ENCODE data around the gene KSR2.

The KSR2 gene

DNA sequence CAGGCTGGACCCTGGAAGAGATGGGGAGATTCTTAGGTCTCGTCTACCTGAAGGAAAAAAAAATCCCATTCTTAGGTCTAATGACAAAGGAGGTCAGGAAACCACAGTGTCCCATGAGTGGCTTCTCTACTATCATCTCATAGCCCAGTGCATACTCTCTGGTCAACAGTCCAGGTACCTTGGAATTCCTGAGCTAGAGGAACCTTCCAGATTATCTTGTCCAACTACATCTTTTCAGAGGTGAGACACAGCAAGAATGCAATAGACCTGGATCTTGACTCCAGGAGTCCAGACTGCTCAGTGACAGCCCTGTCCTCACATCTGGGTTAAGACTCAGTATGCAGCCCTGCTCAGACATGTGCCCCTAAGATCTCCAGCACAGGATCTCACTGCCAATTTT is 429.9 kb downstream of the KSR2 start:
- DNase-seq (ENCODE audit: low read depth in 2 of 2), result no peak
- no peak overlapping the region for H3K4me3 ChIP-seq (replicated peaks in 1 of 2; ENCODE audit: low read depth in 2 of 2, low read length in 2 of 2)
- TF ChIP-seq, protein P1, sequence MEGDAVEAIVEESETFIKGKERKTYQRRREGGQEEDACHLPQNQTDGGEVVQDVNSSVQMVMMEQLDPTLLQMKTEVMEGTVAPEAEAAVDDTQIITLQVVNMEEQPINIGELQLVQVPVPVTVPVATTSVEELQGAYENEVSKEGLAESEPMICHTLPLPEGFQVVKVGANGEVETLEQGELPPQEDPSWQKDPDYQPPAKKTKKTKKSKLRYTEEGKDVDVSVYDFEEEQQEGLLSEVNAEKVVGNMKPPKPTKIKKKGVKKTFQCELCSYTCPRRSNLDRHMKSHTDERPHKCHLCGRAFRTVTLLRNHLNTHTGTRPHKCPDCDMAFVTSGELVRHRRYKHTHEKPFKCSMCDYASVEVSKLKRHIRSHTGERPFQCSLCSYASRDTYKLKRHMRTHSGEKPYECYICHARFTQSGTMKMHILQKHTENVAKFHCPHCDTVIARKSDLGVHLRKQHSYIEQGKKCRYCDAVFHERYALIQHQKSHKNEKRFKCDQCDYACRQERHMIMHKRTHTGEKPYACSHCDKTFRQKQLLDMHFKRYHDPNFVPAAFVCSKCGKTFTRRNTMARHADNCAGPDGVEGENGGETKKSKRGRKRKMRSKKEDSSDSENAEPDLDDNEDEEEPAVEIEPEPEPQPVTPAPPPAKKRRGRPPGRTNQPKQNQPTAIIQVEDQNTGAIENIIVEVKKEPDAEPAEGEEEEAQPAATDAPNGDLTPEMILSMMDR (IDR thresholded peaks at IDR 0.05; ENCODE audit: low read depth, low read length), result no peak

DNA sequence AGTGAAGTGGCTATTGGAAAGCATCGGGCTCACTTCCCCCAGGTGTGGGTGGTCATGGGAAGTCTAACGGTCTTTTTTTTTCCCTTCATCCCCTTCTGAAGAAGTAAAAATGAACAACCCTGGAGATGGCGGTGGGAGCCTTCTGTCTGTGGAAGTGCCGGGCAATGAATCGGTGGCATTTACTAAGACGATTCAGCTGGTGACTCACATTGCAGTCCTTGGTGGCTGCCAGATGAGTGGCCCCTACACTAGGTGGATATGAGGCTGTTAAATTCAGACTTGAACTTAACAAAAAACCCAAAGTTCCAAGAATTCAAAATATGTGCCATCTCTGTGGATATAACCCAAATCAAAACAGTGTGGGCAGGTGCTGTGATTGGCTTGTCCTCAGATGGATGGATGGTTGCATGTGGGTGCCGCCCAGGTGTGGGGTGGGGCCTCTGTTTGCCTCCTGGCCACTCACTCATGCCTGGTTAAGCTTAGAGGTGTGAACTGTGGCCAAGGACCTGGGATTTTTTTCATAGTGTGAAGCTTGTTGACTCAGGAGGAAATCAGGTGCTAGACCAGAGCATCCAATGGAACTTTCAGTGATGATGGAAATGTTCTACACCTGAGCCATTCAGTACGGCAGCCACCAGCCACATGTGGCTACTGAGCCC is 430.6 kb downstream of the KSR2 start:
- no peak overlapping the region for H3K4me3 ChIP-seq (replicated peaks in 1 of 2; ENCODE audit: low read depth in 2 of 2, low read length in 2 of 2)
- TF ChIP-seq, protein P1 (IDR thresholded peaks at IDR 0.05; ENCODE audit: low read depth, low read length), result no peak
- no peak for DNase-seq (ENCODE audit: low read depth in 2 of 2)

DNA sequence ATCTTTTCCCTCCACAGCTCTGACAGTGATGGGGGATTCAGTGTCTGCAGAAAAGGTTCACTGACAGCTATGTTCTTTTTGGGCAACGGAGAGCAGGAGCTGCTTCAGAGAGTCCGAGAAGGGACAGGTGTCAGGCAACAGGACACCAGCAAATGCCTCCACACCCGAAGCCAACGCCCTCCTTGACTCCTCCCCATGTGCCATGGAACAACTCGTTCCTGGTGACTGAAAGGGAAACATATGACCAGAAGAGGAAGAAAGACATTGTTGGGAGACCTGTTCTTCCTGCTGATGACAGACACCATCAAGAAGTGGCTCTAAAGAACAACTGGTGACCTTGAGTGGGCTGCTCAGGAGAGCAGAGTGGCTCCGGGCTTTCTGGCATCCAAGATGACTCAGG is 435.1 kb downstream of the KSR2 start:
- no peak for DNase-seq (ENCODE audit: low read depth in 2 of 2)
- no peak overlapping the region for H3K4me3 ChIP-seq (replicated peaks in 1 of 2; ENCODE audit: low read depth in 2 of 2, low read length in 2 of 2)
- TF ChIP-seq, protein P1 (IDR thresholded peaks at IDR 0.05; ENCODE audit: low read depth, low read length), result no peak

DNA sequence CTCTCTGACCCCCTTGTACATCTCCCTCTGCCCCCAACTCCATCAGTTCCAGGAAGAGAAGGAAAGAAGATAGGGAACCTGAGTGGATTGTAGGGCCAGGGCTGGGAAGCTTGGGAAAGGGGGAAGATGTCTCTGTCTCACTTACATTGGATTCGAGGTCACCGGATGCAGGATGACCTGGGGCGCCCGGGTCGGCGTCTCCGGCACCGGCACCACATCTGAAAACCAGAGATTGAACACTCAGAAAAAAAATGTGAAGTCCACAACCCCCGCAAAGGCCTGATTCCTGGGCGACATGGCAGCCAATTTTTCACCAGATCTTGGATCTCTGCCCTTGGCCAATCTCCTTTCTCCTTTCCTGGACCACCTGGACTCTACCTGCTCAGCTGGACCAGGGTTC is 438.0 kb downstream of the KSR2 start:
- no peak for DNase-seq (ENCODE audit: low read depth in 2 of 2)
- no peak overlapping the region for H3K4me3 ChIP-seq (replicated peaks in 1 of 2; ENCODE audit: low read depth in 2 of 2, low read length in 2 of 2)
- TF ChIP-seq, protein P1 (IDR thresholded peaks at IDR 0.05; ENCODE audit: low read depth, low read length), result no peak

DNA sequence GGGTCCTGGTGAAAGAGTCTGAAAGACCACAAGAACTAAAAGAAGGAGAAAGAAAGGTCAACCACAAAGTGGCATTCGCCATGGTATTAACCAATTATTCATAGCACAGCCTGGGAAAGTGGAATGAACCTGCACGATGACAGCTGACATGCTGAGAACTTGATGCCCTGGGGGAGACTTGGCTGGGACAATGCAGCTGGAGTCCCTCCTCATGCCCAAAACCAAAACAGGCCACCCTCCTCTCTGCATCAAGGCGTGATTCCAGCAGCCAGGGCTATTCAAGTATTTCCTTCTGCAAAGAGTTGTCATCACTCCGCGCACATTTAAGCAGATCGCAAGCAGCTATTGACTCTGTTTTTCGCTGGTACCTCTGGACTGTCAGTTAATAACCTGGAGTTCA is 440.3 kb downstream of the KSR2 start:
- H3K4me3 ChIP-seq (replicated peaks in 1 of 2; ENCODE audit: low read depth in 2 of 2, low read length in 2 of 2), result no peak overlapping the region
- TF ChIP-seq, protein P1 (IDR thresholded peaks at IDR 0.05; ENCODE audit: low read depth, low read length), result no peak
- no peak for DNase-seq (ENCODE audit: low read depth in 2 of 2)

DNA sequence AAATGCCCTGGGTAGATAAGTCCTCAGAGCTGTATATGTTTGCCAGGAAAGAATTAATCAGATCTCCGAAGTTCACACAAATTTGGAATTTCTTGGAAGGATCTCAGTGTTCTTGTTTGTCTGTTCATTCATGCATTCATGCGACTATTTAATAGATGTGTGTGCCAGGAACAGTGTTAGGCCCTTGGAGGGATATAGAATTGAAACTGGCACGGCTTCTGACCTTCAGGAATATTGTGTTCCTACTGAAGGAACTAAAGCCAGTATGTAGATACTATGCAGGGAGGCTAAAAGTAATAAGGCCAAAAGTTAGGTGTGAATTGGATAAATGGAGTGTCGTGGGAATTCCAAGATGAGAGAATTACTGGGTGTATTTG is 441.3 kb downstream of the KSR2 start:
- DNase-seq (ENCODE audit: low read depth in 2 of 2), result no peak
- TF ChIP-seq, protein P1 (IDR thresholded peaks at IDR 0.05; ENCODE audit: low read depth, low read length), result no peak
- no peak overlapping the region for H3K4me3 ChIP-seq (replicated peaks in 1 of 2; ENCODE audit: low read depth in 2 of 2, low read length in 2 of 2)
